ENCODE data around the gene BMPR1A.

Gene BMPR1A

DNA sequence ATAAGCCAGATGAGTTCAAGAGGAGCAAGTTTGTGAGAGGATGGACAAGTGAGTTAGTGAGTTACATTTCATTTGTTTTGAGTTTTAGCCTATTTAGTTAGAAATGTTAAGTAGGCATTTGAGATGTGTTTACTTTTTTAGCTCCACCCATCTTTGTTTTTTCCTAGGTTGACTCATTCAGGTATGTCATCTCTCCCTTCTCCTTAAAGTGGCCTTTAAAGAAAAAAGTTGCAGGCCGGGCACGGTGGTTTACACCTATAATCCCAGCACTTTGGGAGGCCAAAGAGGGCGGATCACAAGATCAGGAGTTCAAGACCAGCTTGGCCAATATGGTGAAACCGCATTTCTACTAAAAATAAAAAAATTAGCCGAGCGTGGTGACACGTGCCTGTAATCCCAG, 71.2 kb downstream of the BMPR1A start:
- TF ChIP-seq GABPA (IDR thresholded peaks at IDR 0.05; ENCODE audit: low read depth) (no peak), POLR2AphosphoS5 (IDR thresholded peaks at IDR 0.05; ENCODE audit: low read depth) (no peak), SPI1 (IDR thresholded peaks at IDR 0.05; ENCODE audit: borderline replicate concordance, low read depth) (no peak)
- TF ChIP-seq, protein P1, sequence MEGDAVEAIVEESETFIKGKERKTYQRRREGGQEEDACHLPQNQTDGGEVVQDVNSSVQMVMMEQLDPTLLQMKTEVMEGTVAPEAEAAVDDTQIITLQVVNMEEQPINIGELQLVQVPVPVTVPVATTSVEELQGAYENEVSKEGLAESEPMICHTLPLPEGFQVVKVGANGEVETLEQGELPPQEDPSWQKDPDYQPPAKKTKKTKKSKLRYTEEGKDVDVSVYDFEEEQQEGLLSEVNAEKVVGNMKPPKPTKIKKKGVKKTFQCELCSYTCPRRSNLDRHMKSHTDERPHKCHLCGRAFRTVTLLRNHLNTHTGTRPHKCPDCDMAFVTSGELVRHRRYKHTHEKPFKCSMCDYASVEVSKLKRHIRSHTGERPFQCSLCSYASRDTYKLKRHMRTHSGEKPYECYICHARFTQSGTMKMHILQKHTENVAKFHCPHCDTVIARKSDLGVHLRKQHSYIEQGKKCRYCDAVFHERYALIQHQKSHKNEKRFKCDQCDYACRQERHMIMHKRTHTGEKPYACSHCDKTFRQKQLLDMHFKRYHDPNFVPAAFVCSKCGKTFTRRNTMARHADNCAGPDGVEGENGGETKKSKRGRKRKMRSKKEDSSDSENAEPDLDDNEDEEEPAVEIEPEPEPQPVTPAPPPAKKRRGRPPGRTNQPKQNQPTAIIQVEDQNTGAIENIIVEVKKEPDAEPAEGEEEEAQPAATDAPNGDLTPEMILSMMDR (IDR thresholded peaks at IDR 0.05; ENCODE audit: insufficient read depth, low read length), result no peak
- TF ChIP-seq, protein P2, sequence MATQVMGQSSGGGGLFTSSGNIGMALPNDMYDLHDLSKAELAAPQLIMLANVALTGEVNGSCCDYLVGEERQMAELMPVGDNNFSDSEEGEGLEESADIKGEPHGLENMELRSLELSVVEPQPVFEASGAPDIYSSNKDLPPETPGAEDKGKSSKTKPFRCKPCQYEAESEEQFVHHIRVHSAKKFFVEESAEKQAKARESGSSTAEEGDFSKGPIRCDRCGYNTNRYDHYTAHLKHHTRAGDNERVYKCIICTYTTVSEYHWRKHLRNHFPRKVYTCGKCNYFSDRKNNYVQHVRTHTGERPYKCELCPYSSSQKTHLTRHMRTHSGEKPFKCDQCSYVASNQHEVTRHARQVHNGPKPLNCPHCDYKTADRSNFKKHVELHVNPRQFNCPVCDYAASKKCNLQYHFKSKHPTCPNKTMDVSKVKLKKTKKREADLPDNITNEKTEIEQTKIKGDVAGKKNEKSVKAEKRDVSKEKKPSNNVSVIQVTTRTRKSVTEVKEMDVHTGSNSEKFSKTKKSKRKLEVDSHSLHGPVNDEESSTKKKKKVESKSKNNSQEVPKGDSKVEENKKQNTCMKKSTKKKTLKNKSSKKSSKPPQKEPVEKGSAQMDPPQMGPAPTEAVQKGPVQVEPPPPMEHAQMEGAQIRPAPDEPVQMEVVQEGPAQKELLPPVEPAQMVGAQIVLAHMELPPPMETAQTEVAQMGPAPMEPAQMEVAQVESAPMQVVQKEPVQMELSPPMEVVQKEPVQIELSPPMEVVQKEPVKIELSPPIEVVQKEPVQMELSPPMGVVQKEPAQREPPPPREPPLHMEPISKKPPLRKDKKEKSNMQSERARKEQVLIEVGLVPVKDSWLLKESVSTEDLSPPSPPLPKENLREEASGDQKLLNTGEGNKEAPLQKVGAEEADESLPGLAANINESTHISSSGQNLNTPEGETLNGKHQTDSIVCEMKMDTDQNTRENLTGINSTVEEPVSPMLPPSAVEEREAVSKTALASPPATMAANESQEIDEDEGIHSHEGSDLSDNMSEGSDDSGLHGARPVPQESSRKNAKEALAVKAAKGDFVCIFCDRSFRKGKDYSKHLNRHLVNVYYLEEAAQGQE (IDR thresholded peaks at IDR 0.05; ENCODE audit: insufficient replicate concordance, low read depth), result no peak
- Histone ChIP-seq H3K4me3 (replicated peaks; ENCODE audit: insufficient read depth, low read length) (no peak overlapping the region), H3K27me3 (ENCODE audit: insufficient read depth, poor library complexity, severe bottlenecking) (peaks cover 2% of the 10 kb centered on the region), H3K27ac (replicated peaks) (no peak overlapping the region)
- DNase-seq (ENCODE audit: low read depth in 1 of 2, low spot score in 1 of 2), result no peak

DNA sequence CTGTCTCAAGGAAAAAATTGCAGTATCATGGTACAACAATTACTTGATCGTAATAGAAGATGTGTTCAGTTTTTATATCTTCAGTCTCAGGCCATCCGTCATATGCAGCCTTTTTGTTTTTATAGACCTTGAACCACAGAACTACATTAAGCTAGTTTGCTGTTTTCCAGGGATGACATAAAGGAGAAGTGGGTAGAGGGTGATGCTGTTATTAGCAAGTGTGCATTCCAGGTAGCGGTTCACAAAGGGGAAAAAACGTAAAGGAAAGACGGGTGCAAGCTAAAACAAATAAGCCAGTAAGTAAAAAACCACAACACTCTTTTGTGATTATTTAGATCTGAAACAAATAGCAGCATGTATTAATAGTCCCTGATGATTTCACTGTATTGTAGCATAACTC, 71.7 kb downstream of the BMPR1A start:
- Histone ChIP-seq H3K4me3 (replicated peaks; ENCODE audit: insufficient read depth, low read length) (no peak overlapping the region), H3K27me3 (ENCODE audit: insufficient read depth, poor library complexity, severe bottlenecking) (peaks cover 5% of the 10 kb centered on the region), H3K27ac (replicated peaks) (no peak overlapping the region)
- DNase-seq (ENCODE audit: low read depth in 1 of 2, low spot score in 1 of 2), result no peak
- TF ChIP-seq POLR2AphosphoS5 (IDR thresholded peaks at IDR 0.05; ENCODE audit: low read depth) (no peak), SPI1 (IDR thresholded peaks at IDR 0.05; ENCODE audit: borderline replicate concordance, low read depth) (no peak), GABPA (IDR thresholded peaks at IDR 0.05; ENCODE audit: low read depth) (no peak)
- TF ChIP-seq, protein P2 (IDR thresholded peaks at IDR 0.05; ENCODE audit: insufficient replicate concordance, low read depth), result no peak
- TF ChIP-seq, protein P1 (IDR thresholded peaks at IDR 0.05; ENCODE audit: insufficient read depth, low read length), result no peak

DNA sequence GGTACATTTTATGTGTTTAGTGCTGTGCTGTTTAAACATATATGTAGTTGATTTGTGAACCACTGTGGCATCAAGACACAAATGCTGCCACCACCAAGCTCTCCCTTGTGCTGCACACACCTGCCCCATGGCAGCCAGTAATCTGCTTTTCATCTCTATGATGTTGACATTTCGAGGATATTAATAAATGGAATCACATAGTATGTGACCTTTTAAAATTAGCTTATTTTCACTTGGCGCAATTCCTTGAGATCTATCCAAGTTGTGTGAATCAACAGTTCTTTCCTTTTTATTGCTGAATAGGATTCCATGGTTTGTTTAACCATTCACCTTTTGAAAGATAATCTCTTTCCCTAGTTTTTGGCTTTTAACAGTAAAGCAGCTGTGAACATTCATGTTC, 73.1 kb downstream of the BMPR1A start:
- Histone ChIP-seq H3K27ac (replicated peaks) (no peak overlapping the region), H3K27me3 (ENCODE audit: insufficient read depth, poor library complexity, severe bottlenecking) (peaks cover 6% of the 10 kb centered on the region), H3K4me3 (replicated peaks; ENCODE audit: insufficient read depth, low read length) (no peak overlapping the region)
- no peak for DNase-seq (ENCODE audit: low read depth in 1 of 2, low spot score in 1 of 2)
- TF ChIP-seq SPI1 (IDR thresholded peaks at IDR 0.05; ENCODE audit: borderline replicate concordance, low read depth) (no peak), POLR2AphosphoS5 (IDR thresholded peaks at IDR 0.05; ENCODE audit: low read depth) (no peak), GABPA (IDR thresholded peaks at IDR 0.05; ENCODE audit: low read depth) (no peak)
- TF ChIP-seq, protein P1 (IDR thresholded peaks at IDR 0.05; ENCODE audit: insufficient read depth, low read length), result no peak
- TF ChIP-seq, protein P2 (IDR thresholded peaks at IDR 0.05; ENCODE audit: insufficient replicate concordance, low read depth), result no peak
